ENCODE measurements around the gene RNF217.
"Not testable (repeated sequence)": the region's sequence is repeated elsewhere in the genome, so short reads cannot be mapped to it uniquely, and the experiment has no call there.

Gene RNF217

GRCh38 chr6:124961777-124962638, at the start of gene RNF217:
Gene RNF217, plus strand, starts transcription at chr6:124962437. Its CDS starts 108 bp downstream, at chr6:124962545.
- no peak for DNase-seq

DNA sequence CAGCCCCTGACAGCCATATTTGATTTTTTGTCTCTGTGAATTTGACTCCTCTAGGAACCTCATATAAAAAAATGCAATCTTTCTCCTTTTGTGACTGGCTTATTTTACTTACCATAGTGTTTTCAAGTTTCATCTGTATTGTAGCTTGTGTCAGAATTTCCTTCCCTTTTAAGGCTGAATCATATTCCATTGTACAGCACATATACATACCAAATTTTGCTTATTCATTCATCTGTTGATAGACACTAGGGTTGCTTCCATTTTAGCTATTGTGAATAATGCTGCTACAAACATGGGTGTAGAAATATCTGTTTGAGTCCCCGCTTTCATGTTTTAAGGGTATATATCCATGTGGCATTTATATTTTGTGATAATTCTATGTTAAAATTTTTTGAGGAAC, 49.2 kb upstream of the RNF217 start:
- DNase-seq = no peak

GRCh38 chr6:124917769-124918168, 44.5 kb upstream of the RNF217 start:
- DNase-seq = no peak

GRCh38 chr6:124919703-124920102, 42.5 kb upstream of the RNF217 start:
- DNase-seq = not testable (repeated sequence)

DNA sequence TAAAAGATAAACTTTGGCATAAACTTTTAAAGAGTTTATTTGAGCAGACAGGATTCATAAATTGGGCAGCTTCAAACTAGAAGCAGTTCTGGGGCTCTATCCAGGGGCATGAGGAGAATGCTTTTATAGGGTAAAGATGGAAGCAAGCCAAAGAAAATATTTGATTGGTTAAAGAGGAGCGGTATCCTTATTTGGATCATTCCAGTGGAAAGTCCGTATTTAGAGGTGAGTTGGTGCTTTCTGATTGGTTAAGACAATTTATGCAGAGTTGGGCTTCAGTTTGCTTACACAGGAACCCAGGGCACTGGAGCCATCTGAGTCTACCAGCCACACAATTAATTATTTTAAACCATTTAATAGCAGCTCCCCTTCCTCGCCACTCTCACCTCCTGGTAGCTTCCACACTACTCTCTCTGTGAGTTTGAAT, 37.9 kb upstream of the RNF217 start:
- DNase-seq = no peak

DNA sequence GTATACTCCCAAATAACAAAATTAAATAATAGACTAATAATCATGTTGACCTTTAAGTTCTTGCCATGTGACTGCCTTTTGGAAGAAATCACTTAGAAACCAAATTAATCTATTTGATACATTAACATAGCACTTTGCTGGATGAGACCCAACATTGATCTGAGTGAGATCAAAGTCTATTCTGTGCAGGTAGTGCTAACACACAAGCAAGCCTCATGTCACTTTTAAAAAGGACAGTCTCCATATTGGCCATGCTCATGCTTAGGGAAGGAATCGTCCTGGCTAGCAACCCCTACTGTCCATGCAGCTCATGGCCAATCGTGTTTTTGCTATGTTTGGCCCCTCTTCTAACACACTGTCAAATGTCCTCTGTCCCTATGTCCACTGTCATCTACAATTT, 35.8 kb upstream of the RNF217 start:
- no peak for DNase-seq

GRCh38 chr6:124927806-124928205, 34.4 kb upstream of the RNF217 start:
- DNase-seq = no peak

DNA sequence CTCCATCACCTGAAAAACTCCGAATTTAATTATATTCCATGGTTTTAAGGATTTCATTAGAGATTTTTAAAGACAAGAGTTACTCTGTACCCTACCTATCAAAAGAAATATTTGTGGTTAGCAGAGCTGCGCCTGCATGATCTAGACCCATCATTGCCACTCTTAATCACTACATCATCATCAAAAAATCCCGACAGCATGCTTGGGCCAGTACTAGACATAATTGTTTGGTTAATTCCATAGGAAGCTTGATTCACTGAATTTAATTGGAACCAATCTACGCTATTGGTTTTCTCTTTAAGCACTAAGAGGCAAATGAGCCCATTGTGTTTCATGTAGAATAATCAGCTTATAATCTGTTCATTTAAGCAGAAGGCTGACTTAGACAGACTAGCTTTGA, 33.4 kb upstream of the RNF217 start:
- no peak for DNase-seq

- DNase-seq = no peak
Measured at GRCh38 chr6:124937645-124938044, 24.6 kb upstream of the RNF217 start.

DNA sequence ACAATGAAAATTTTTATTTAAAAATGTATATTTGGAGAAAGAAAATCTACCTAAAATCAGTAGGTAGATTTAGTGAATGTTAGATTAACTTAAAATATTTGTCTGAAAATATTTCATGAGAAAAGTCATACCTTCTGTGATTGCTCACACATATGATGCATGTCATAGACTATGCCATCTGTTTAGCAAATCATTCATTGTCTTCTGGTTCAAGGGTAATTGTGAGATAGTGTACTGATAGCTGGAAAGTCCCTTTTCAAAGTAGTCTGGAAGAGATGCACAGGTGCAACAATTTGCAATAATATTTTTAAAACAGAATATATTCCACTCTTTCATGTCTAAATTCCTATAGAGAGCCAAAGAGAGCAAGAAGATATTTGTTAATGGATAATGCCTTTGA, 21.0 kb upstream of the RNF217 start:
- DNase-seq = no peak

GRCh38 chr6:124943658-124944057, 18.6 kb upstream of the RNF217 start:
- no peak for DNase-seq

GRCh38 chr6:124947971-124948451, 14.2 kb upstream of the RNF217 start:
- no peak for DNase-seq

- DNase-seq = no peak
Measured at GRCh38 chr6:124949706-124950105, 12.5 kb upstream of the RNF217 start.

DNA sequence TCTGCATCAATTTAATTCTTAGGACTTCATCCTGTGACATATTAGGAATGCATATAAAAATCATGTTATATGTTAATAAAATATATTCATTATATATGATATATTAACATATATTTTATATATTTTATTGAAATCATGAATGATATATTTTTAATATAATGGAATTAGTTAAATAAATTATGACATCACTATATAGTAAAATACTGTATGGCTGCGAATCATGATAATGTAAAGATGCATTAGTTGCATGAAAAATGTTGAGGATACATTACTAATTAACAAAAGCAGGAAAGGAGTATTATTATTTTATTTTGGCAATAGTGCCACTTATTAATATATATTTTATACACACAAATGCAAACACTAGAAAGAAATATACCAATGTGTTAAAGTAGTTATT, 8.4 kb upstream of the RNF217 start:
- no peak for DNase-seq

GRCh38 chr6:124955108-124955856, 7.0 kb upstream of the RNF217 start:
- no peak for DNase-seq

DNA sequence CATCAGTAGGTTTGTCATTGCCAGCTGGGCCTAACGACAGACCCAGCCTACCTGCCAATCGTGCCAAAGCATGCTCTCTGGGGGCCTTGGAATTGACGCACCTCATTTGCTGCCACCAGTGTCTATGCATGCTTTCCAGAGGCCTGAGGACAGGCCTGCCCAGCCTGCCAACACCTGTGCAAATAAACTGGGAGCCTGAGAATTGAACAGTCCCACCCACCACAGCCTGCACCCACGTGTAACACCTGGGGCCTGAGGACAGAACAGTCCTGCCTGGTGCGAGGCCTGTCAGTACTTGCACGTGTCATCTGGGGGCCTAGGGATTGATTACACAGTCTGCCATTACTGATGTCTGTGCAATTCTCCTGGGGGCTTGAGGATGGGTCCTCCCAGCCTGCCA, 6.2 kb upstream of the RNF217 start:
- DNase-seq = no peak

- DNase-seq = no peak
Measured at GRCh38 chr6:124958149-124958548, 4.1 kb upstream of the RNF217 start.

GRCh38 chr6:124958759-124959354, 3.4 kb upstream of the RNF217 start:
- DNase-seq = no peak

- DNase-seq = no peak
Measured at GRCh38 chr6:124960757-124961463, 1.3 kb upstream of the RNF217 start.

DNA sequence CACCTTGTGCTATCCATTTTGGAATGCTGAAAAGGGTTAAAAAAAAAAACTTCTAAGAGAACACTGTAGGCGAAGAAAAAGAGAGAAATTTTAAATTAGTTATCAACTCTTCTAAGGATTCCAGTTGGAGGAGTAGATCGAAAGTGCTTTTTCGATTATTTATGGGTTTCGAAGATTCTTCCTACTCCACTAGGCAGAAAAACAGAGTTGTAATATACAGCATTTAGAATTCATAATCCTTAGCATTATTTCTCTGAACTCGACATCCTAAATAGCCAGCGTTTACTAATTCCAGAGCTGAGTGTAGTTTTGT, 817 bp upstream of the RNF217 start:
- no peak for DNase-seq

GRCh38 chr6:124962639-124963415, 590 bp downstream of the RNF217 start:
- DNase-seq = no peak

- no peak for DNase-seq
Measured at GRCh38 chr6:124963416-124963785, 1.2 kb downstream of the RNF217 start.

Measured in GF-D8 (cell line).